GF-D8 (cell line): ENCODE measurements around the gene HDAC1.
"Not testable (repeated sequence)": the region's sequence is repeated elsewhere in the genome, so short reads cannot be mapped to it uniquely, and the experiment has no call there.

ENCODE experiments used
- DNase-seq: peaks from one replicate; lab custom pipeline; 2025; lab: John Stamatoyannopoulos, UW

The HDAC1 gene

GRCh38 chr1:32349211-32349708 is 57.4 kb downstream of the HDAC1 start:
- DNase-seq = peak; percentile 76

- peak; percentile 61 for DNase-seq
Measured at GRCh38 chr1:32350785-32351398, 59.0 kb downstream of the HDAC1 start.

DNA sequence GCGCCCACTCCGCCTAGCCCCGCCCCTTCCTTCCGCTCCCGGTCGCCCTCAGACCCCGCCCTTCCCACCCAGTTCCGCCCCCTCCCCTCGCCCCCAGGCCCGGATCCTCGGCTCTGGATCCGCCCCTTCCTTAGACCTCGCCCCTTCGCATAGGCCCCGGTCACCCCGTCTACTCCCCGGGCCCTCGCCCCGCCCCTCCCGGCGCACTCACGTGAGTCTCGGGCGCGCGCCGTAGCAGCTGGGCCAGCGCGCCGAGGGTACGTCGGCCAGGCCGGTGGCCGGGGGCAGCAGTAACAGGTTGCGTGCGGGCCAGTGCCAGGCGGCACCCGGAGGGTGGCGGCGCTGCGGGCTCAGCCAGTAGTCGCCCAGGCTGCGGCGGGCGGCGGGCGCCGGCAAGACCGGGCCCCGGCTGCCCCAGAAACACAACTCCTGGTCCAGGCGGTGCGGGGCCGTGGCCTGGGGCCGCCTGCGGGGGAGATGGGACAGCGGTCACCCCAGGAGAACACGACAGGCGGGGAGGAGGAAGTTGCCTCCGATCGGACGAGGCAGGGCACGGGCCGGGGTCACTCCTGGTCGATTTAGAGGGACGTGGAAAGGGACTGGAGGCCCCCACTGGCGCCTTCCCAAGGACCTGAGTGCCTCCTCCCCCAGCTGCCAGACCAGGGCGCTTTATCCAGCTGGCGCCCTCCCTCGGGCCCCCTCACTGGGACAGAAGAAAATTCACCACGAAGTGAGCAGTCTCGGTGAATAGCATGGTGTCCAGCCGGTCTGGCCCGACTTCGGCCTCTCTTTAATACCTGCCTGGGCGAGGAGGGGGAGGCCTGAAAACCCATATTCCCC is 59.7 kb downstream of the HDAC1 start:
- DNase-seq = peak; percentile 76

DNA sequence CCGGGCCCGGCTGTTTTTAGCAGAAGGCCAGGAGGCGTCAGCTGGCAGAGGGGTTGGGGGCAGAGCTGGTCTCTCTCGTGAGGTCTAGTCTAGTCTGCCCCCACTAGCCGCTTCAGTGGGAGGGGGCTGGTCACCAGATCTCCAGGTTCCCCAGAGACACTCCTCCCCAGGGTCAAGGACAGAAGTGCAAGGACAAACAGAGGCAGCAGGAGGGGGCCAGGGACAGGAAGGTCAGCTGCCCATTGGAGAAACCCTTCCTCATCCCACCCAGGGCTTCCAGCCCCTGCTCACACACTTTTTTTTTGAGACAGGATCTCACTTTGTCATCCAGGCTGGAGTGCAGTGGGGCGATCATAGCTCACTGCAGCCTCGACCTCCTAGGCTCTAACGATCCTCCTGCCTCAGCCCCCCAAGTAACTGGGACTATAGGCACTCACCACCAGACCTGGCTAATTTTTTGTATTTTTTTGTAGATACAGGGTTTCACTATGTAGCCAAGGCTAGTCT is 60.4 kb downstream of the HDAC1 start:
- no peak for DNase-seq

- no peak for DNase-seq
Measured at GRCh38 chr1:32352831-32353383, 61.0 kb downstream of the HDAC1 start.

DNA sequence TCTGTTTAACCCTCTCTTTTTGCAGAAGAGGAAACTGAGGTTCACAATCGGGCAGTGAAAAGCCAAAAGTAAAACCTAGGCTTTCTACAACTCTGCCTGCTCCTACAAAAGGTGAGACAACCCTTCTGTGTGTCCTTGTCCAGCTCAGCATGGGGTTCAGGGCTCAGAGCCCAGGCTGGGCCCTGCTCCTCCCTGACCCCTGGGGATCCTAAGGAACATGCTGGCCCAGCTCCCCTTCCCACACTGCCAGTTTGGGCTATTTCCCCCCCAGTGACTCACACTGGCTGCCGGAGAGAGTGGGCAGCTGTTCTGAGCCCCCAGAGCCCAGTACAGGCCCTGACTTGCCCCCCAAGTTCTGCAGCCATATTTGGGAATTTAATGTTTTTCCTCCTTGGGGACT is 61.5 kb downstream of the HDAC1 start:
- DNase-seq = no peak

GRCh38 chr1:32353886-32354570 is 62.1 kb downstream of the HDAC1 start:
- no peak for DNase-seq

DNA sequence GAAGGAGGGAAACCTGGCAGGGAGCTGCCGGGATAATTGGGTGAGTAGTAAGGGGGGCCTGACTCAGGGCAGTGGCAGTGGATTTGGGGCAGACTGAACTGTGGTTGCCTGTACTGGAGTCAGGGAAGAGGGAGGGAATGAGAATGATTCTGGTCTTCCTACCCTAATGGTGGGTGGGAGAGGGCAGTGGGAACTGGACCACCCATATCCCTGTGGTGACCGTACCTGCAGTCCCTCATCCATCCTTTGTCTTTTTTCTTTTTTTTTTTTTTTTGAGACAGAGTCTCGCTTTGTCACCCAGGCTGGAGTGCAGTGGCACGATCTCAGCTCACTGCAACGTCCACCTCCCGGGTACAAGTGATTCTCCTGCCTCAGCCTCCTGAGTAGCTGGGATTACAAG is 63.9 kb downstream of the HDAC1 start:
- not testable (repeated sequence) for DNase-seq

DNA sequence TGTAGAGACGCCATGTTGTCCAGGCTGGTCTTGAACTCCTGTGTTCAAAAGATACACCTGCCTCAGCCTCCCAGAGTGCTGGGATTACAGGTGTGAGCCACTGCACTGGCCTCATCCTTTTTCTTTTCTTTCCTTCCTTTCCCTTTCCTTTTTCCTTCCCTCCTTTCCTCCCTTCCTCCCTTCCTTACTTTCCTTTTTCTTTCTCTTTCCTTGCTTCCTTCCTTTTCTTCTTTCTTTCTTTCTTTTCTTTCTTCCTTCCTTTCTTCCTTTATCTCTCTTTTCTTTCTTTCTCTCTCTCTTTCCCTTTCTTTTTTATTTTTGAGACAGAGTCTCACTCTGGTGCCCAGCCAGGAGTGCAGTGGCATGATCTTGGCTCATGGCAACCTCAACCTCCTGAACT is 64.6 kb downstream of the HDAC1 start:
- no peak for DNase-seq

DNA sequence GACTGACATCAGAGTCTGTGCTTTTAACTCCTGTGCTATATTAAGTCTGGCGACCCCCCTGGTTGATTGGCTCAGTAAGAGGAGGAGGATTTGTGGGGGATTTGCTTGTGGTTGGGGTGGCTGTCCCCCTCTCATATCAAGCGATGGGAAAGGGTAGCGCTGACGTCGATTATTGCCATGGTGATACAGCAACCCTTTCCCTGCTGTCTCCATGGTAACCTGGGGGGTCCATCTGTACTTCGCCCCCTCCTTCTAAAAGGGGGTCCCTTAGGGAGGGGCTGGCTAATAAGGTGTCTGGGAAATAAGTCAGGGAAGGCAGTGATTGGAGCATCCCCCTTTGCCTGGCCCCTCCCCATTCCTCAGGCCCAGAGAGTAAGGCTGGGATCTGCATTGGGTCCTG is 65.7 kb downstream of the HDAC1 start:
- DNase-seq = no peak

DNA sequence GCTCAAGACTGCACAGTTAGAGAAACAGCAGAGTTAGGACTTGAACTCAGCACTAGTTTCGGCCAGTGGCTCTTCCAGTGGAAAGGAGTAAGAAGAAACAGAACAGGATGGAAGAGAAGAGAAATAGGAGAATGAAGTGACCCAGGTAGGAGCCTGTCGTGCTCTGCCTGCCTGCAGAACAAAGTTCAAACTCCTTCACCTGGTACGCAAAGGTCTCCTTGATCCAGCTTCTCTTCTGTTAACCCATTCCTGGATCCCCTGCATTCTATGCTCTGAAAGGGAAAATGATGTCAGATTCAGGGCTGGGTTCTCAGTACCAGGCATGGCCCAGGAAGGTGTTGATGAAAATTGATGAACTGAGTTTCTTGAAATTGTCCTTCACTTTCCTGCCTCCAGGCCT is 66.6 kb downstream of the HDAC1 start:
- no peak for DNase-seq

- DNase-seq = no peak
Measured at GRCh38 chr1:32361308-32361673, 69.4 kb downstream of the HDAC1 start.

- DNase-seq = no peak
Measured at GRCh38 chr1:32361674-32362473, 70.0 kb downstream of the HDAC1 start.

- DNase-seq = no peak
Measured at GRCh38 chr1:32362474-32363313, 70.8 kb downstream of the HDAC1 start, which contains the start of the genes FAM229A and TSSK3. TSS of gene FAM229A (minus strand) at chr1:32362485. CDS start at chr1:32362091, 394 bp downstream. TSS of gene TSSK3 (plus strand) at chr1:32362539. CDS start at chr1:32362702, 163 bp downstream.

GRCh38 chr1:32363713-32364112 is 71.8 kb downstream of the HDAC1 start:
- no peak for DNase-seq

GRCh38 chr1:32364836-32365235 is 73.0 kb downstream of the HDAC1 start:
- DNase-seq = no peak

DNA sequence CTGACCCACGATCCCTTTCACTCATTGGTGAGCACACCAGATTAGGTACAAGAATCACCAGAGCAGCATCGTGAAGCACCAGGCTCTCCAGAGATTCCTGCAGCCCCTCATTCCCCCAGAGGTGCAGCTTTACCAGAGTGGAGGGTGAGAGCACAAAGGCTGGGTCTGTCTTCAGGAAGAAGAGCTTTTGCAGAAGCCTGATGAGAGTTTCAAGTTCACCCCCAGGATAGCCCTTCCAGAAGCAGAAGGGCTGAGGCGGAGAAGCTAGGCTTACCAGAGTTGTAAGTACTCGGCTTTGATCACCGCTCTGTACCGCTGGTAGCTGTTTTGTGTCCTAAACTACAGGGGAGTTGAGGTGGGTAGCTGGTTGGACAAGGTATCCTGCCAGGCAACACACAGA is 73.6 kb downstream of the HDAC1 start:
- no peak for DNase-seq

DNA sequence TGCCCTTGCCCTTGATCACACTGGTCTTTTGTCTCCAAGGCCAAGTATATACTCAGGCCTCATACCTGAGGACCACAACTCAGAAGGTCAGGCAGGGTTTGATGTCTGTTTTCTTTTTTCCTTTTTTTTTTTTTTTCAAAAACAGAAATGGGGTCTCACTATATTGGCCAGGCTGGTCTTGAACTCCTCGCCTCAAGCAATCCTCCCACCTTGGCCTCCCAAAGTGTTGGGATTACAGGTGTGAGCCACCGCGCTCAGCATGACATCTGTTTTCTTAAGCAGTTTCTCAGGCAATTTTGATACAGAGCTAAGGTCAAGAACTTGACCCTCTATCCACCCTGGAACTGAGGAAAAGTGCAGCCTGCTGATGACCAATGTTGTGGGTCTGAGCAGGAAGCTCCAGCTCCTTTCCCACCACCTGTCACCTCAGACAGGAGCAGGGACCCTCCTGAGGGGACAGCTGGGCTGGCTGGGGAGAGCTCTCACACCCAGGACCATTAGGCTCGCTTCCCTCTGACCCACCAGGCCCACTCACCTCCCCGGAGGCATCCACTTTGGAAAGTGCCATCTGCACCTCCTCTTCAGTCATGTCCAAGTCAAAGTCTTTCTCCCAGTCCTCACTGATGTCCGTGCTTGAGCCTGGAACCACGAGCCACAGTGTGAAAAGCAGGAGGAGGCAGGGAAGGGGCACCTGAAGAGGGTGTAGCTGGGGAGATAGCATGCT is 76.2 kb downstream of the HDAC1 start:
- DNase-seq = no peak

DNA sequence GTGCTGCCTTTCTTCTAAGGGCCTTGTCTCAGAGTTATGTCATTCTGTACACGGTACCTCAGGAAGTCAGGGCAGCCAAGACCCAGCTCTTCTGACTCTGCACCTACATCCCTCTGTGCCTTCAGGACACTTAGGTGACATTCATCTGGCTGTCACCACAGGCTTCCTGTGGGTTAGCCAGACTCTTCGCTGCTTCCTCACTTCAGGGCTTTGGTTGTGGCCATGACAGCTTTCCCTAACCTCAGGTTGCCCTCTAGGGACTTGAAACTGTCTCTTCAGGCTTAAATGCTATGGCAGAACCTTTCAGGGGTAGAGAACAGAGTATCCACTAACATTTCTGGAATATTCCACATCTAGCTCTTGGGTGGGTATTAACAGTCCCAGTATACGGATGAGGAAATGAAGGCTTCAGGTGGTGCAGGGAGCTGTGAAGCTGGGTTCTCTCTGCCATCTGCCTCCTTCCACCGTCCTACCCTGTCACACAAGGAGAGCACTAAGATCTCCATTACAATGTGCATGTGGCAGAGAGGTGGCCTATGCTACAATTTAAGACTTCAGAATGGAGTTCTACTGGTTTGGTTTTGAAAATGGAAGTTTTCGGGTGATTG is 80.4 kb downstream of the HDAC1 start:
- DNase-seq = peak; percentile 70
